GM21390 (cell line): Measurements from ENCODE around the gene PIGS.

ENCODE experiments used
- ATAC-seq: cut with Tn5 transposase; IDR thresholded peaks from one replicate; pipeline ENCODE4 v1.9.1; 2021; ENCODE audit not compliant: unreplicated experiment

The PIGS gene

GRCh38 chr17:28511858-28512461, 59.4 kb downstream of the PIGS start:
- no peak for ATAC-seq

- no peak for ATAC-seq
These were observed 61.5 kb downstream of the PIGS start for GRCh38 chr17:28509789-28510188.

DNA sequence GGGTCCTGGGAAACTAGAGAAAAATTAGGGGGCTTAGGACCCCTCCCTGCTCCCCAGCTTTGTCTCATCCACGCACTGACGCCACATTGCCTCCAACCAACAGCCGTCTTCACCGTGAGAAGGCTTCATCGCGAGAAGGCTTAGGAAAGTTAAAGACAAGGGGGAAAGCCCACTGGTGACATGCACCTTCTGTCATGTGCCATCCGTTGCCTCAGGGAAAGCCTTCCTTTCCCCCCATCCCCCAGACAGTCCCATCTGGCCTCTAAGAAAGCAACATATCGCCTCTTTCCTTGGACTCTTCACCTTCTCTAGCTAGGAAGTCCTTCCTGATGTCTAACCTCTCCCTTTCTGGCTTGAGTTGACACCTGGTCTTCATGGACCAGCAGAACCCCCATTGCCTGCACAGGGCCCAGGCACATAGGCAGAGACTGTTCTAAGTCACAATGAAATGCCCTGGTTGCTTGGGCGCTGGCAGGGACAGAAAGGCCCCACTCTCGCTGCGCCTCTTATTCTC, 63.1 kb downstream of the PIGS start:
- no peak for ATAC-seq

DNA sequence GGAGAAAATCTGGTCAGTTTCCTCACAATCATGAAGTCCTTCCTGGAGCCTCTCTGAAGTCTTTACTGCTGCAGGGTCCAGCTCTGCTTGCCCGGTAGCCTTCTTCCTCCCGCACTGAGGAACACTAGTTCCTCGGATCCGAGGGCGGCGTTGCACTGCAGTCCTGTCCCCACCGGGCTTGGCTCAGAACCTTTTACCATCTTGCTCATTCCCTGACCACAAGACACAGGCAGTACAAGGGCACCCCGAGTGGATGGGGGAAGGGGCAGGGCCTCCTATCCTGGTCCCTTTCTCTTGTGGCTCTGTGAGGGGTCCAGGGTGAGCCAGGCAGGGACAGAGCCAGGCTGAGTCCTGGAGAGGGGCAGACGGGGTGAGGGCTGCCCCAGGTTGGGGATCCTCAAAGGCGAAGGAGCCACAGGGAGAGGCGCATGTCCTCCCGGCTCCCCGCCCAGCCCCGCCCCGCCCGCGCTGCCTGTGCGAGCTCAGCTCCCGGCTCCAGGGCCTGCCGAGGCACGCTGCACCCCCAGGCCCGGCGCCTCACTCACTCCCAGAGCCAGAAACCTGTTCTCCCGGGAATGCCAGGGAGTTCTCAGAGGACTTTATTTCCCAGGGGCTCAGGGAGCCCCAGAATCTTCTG, 63.6 kb downstream of the PIGS start:
- no peak for ATAC-seq

GRCh38 chr17:28506763-28507487, 64.4 kb downstream of the PIGS start:
- ATAC-seq: no peak

DNA sequence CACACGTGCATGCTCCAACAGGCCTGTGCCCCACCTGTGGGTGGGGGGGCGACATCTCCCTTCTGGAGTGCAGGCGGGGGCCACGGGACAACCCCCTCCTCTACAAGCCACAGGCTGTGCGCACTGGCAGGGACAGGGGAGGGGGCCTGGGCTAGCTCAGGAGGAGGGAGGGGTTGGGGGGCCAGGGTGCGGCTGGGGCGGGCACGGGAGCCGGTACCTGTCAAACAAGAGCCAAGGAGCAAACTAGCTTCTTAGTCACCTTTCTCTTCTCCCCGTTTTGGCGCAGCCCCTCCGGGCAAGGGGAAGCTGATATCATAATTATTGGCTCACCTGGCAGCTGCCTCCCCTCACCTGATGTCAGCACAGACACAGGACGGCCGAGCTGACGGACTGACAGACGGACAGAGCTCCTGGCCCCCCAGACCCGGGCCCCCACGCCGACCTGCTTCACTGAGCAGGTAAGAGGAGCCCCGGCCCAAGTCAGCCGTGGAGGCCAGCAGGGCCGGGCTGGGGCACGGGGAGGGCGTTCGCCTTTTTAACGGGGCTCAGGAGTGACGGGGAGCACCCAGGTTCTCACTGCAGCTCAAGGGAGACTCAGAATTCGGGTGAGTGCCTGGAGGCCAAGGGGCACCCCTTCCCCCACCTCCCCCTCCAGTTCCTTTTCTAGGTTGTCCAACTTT, 65.2 kb downstream of the PIGS start, which contains the start of gene FOXN1:
TSS of gene FOXN1 (plus strand) at position 363 of the 680 bp plus-strand sequence. CDS start 17,622 bp downstream, outside the sequence.
- no peak for ATAC-seq

GRCh38 chr17:28503420-28503819, 67.9 kb downstream of the PIGS start:
- ATAC-seq: no peak
